ENCODE measurements around the gene TRAF4. TPM values are rescaled to one million over a fixed set of nuclear protein-coding genes. Genes with fewer than 3 reads are reported as not detected.
"Not testable (repeated sequence)": the region's sequence is repeated elsewhere in the genome, so short reads cannot be mapped to it uniquely, and the experiment has no call there.

Gene TRAF4
- total RNA-seq, 2 experiments from 2014 or later = 411 to 416 TPM

GRCh38 chr17:28773736-28774135 is 29.9 kb downstream of the TRAF4 start:
- Mint-ChIP-seq H3K9me3 (no peaks in the 10 kb centered on the region), H3K4me1 (ENCODE audit: low read depth) (peaks cover 30% of the 10 kb centered on the region), H3K27me3 (no peaks in the 10 kb centered on the region), H3K4me3 (no peak overlapping the region), H3K36me3 (ENCODE audit: low read depth) (peaks cover 24% of the 10 kb centered on the region), H3K27ac (no peak overlapping the region)
- CTCF ChIA-PET = interaction anchor here (0.7 to 1.9 kb wide), 4 partner anchors 10 to 73 kb away, joined by 3 to 10 read pairs (median 4); no protein-coding TSS in a partner anchor
- DNase-seq = no peak
- Histone ChIP-seq H3K36me3 (ENCODE audit: insufficient read depth, low read length) (peaks cover 8% of the 10 kb centered on the region), H3K4me3 (ENCODE audit: low read length) (no peak overlapping the region), H3K27ac (ENCODE audit: low read depth in 1 of 2, low read length in 2 of 2) (no peak overlapping the region), H3K9me3 (ENCODE audit: control insufficient read depth in 1 of 2, insufficient read depth in 1 of 2, low read length in 2 of 2) (no peaks in the 10 kb centered on the region), H3K4me1 (ENCODE audit: insufficient read depth, low read length) (peaks cover 9% of the 10 kb centered on the region), H3K27me3 (ENCODE audit: control insufficient read depth in 1 of 2, insufficient read depth in 2 of 2, low read length in 2 of 2) (no peaks in the 10 kb centered on the region)
- no peak for ATAC-seq (ENCODE audit: poor library complexity)
- TF ChIP-seq, protein P1, sequence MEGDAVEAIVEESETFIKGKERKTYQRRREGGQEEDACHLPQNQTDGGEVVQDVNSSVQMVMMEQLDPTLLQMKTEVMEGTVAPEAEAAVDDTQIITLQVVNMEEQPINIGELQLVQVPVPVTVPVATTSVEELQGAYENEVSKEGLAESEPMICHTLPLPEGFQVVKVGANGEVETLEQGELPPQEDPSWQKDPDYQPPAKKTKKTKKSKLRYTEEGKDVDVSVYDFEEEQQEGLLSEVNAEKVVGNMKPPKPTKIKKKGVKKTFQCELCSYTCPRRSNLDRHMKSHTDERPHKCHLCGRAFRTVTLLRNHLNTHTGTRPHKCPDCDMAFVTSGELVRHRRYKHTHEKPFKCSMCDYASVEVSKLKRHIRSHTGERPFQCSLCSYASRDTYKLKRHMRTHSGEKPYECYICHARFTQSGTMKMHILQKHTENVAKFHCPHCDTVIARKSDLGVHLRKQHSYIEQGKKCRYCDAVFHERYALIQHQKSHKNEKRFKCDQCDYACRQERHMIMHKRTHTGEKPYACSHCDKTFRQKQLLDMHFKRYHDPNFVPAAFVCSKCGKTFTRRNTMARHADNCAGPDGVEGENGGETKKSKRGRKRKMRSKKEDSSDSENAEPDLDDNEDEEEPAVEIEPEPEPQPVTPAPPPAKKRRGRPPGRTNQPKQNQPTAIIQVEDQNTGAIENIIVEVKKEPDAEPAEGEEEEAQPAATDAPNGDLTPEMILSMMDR (IDR thresholded peaks at IDR 0.05) = no peak
- intact Hi-C loops (cut with DNase I, micrococcal nuclease) = no loop called here
- POLR2A ChIA-PET = interaction anchor here (0.9 to 1.3 kb wide), 2 partner anchors 45 to 47 kb away, joined by 3 to 6 read pairs; partner anchors contain the start of genes NEK8 and TLCD1

DNA sequence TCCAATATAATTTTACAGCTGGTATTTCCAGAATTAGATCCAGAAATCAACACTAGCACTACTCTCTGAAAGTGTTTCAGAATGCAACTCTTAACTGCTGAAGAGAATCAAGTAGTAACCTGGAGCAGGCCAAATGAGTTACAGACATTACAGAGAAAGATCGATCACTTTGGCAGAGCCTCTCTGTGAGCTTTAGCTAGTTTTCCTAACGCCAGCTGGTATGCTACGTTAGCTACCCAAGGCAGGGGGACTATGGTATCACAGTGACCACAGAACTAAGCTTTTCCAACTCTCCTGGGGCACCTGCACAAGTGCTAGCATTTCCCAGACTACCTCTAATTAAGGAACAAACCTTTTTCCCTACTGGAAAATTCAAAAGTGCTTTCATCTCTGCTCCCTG is 30.4 kb downstream of the TRAF4 start:
- ChIA-PET POLR2A (interaction anchor here (0.9 to 1.3 kb wide), 2 partner anchors 46 to 48 kb away, joined by 3 to 6 read pairs; partner anchors contain the start of genes NEK8 and TLCD1), CTCF (interaction anchor here (0.7 to 1.9 kb wide), 4 partner anchors 11 to 72 kb away, joined by 3 to 10 read pairs (median 4); no protein-coding TSS in a partner anchor)
- peaks cover 35% of the 10 kb centered on the region for H3K4me1 Mint-ChIP-seq (ENCODE audit: low read depth)
- Histone ChIP-seq H3K4me3 (ENCODE audit: low read length) (no peak overlapping the region), H3K36me3 (ENCODE audit: insufficient read depth, low read length) (peaks cover 8% of the 10 kb centered on the region), H3K9me3 (ENCODE audit: control insufficient read depth in 1 of 2, insufficient read depth in 1 of 2, low read length in 2 of 2) (no peaks in the 10 kb centered on the region), H3K4me1 (ENCODE audit: insufficient read depth, low read length) (peaks cover 9% of the 10 kb centered on the region), H3K27ac (ENCODE audit: low read depth in 1 of 2, low read length in 2 of 2) (no peak overlapping the region), H3K27me3 (ENCODE audit: control insufficient read depth in 1 of 2, insufficient read depth in 2 of 2, low read length in 2 of 2) (no peaks in the 10 kb centered on the region)
- no peaks in the 10 kb centered on the region for H3K27me3 Mint-ChIP-seq
- no peak for ATAC-seq (ENCODE audit: poor library complexity)
- intact Hi-C loops (cut with DNase I, micrococcal nuclease) = no loop called here
- TF ChIP-seq, protein P1 (IDR thresholded peaks at IDR 0.05) = no peak
- no peak overlapping the region for H3K27ac Mint-ChIP-seq
- H3K9me3 Mint-ChIP-seq = no peaks in the 10 kb centered on the region
- no peak overlapping the region for H3K4me3 Mint-ChIP-seq
- no peak for DNase-seq
- H3K36me3 Mint-ChIP-seq (ENCODE audit: low read depth) = peaks cover 29% of the 10 kb centered on the region

- ChIA-PET CTCF (interaction anchor here (0.6 kb wide), 1 partner anchor 50 kb away, joined by 4 read pairs; no protein-coding TSS in a partner anchor), POLR2A (interaction anchor here (0.7 kb wide), 1 partner anchor 29 kb away, joined by 4 read pairs; no protein-coding TSS in a partner anchor)
- DNase-seq (no peak), ATAC-seq (ENCODE audit: poor library complexity) (no peak)
- Histone ChIP-seq H3K4me1 (ENCODE audit: insufficient read depth, low read length) (peaks cover 9% of the 10 kb centered on the region), H3K4me3 (ENCODE audit: low read length) (no peak overlapping the region), H3K36me3 (ENCODE audit: insufficient read depth, low read length) (peaks cover 11% of the 10 kb centered on the region), H3K27me3 (ENCODE audit: control insufficient read depth in 1 of 2, insufficient read depth in 2 of 2, low read length in 2 of 2) (no peaks in the 10 kb centered on the region), H3K27ac (ENCODE audit: low read depth in 1 of 2, low read length in 2 of 2) (no peak overlapping the region), H3K9me3 (ENCODE audit: control insufficient read depth in 1 of 2, insufficient read depth in 1 of 2, low read length in 2 of 2) (no peaks in the 10 kb centered on the region)
- H3K27ac Mint-ChIP-seq = peak overlapping the region; percentile 62
- H3K9me3 Mint-ChIP-seq = no peaks in the 10 kb centered on the region
- peaks cover 32% of the 10 kb centered on the region for H3K4me1 Mint-ChIP-seq (ENCODE audit: low read depth)
- H3K36me3 Mint-ChIP-seq (ENCODE audit: low read depth) = peaks cover 36% of the 10 kb centered on the region
- H3K4me3 Mint-ChIP-seq = no peak overlapping the region
- TF ChIP-seq, protein P1 (IDR thresholded peaks at IDR 0.05) = no peak
- intact Hi-C loops (cut with DNase I, micrococcal nuclease) = no loop called here
- H3K27me3 Mint-ChIP-seq = no peaks in the 10 kb centered on the region
Measured at GRCh38 chr17:28777178-28777577, 33.4 kb downstream of the TRAF4 start.

DNA sequence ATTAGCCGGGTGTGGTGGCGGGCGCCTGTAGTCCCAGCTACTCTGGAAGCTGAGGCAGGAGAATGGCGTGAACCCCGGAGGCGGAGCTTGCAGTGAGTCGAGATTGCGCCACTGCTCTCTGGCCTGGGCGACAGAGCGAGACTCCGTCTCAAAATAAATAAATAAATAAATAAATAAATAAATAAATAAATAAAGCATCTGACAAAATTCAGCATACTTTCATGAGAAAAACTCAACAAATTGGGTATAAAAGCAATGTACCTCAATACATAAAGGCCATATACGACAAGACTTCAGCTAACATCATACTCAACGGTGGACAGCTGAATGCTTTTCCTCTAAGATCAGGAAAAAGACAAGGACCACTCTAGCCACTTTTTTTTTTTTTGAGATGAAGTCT is 35.8 kb downstream of the TRAF4 start:
- H3K36me3 Mint-ChIP-seq (ENCODE audit: low read depth) = peaks cover 29% of the 10 kb centered on the region

More for the DNA sequence above, 35.8 kb downstream of the TRAF4 start:
- H3K4me1 ChIP-seq (ENCODE audit: insufficient read depth, low read length); H3K9me3 ChIP-seq (ENCODE audit: control insufficient read depth in 1 of 2, insufficient read depth in 1 of 2, low read length in 2 of 2); H3K36me3 ChIP-seq (ENCODE audit: insufficient read depth, low read length); intact Hi-C loops (cut with DNase I, micrococcal nuclease); H3K4me3 Mint-ChIP-seq; H3K27ac ChIP-seq (ENCODE audit: low read depth in 1 of 2, low read length in 2 of 2); ATAC-seq (ENCODE audit: poor library complexity); POLR2A ChIA-PET; DNase-seq; H3K27me3 Mint-ChIP-seq; H3K4me3 ChIP-seq (ENCODE audit: low read length); H3K9me3 Mint-ChIP-seq; H3K27ac Mint-ChIP-seq; H3K27me3 ChIP-seq (ENCODE audit: control insufficient read depth in 1 of 2, insufficient read depth in 2 of 2, low read length in 2 of 2): not testable (repeated sequence)
- peaks cover 32% of the 10 kb centered on the region for H3K4me1 Mint-ChIP-seq (ENCODE audit: low read depth)
- CTCF ChIA-PET = interaction anchor here (0.7 to 1.5 kb wide), 2 partner anchors 16 to 119 kb away, joined by 3 to 5 read pairs; no protein-coding TSS in a partner anchor

All from CD4-positive, alpha-beta T cell (primary cell).